ENCODE data around the gene KIAA1614.

The KIAA1614 gene, protein sequence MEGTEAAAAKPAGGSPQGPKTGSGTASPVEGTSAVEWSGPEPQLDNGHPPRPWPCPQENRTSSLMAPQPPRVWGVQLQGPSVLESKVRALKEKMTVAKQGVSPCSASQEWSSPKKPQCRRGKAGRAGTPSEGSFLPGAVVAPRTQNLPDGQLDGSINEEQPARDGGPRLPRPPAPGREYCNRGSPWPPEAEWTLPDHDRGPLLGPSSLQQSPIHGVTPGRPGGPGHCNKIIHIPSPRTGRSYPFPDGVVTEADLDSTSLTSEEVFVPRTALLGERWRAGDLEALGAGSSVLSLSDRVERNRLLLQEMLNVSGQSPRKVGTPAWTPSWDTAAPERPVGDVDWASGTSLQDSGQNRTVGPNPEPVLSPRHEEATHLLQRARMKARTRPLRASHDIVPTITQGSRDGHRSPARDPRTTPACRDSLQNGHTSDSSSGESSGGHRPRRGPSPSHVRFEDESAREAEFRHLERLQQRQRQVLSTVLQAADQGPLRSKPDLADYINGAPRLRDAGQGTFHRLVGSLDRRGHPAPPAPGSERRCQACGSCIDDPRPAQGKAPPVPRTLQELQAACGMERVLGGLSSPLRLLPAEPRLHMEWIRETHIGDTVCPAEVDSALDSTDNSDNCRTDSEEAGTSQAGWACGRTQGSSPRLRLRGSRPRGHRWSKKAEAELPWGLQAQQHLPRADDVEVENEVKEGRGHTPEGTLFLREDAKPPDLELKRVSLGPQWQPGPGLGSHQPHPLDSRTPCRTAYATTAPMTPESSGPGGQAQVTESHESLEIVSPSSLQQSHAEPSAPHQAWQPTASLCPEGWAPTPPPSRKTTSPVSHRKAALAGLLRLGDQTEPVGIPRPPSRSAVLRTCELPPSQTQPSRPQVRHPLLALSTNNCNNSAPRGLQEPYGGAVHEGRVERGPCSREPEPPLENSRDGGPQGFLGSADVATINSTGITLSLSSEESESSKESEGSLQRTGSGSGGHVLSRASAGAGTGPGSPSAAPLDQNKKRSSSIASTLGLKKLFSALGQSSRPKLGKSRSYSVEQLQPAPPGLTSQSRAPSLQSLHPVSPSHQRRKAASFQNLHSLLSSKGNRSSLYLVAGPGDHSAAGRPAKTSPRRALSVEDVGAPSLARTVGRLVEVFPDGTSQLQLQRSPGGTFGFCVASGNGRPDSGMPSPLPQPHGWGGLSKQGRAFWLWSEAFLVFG

GRCh38 chr1:180912801-180913565 lies at the start of gene KIAA1614:
TSS of gene KIAA1614 (plus strand) at chr1:180912897. CDS start at chr1:180913244, 347 bp downstream.
- DNase-seq (ENCODE audit: low read depth) = no peak

DNA sequence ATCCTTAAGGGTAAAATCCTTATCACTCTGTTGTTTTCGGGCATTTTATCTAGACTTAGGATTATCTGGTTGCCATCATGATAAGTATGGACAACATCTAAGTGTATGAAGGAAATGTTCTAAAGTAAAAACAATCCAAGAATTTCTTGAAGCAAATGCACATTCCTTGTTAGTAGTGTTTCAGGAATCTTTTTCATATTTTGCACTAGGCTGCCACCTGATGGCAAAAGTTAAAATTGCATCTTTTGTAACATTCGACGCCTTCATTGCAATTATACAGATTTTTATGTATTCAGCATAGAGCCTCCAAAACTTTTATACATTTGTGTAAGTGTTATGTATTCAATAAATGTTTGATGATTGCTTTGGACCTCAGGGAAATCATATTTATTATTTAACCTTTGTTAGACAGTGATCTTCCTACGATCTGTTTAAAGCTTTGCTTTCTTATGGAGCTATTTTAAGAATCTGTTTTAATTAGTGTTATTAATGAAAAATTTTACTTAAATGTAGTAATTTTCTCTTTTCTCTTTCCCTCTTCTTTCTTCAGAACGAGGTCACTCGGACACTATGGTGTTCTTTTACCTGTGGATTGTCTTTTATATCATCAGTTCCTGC lies 49.4 kb upstream of the KIAA1614 start:
- no peak for DNase-seq (ENCODE audit: low read depth)

- no peak for DNase-seq (ENCODE audit: low read depth)
Measured at GRCh38 chr1:180881806-180882509, 30.7 kb upstream of the KIAA1614 start.

GRCh38 chr1:180884588-180885300 lies 28.0 kb upstream of the KIAA1614 start:
- DNase-seq (ENCODE audit: low read depth) = no peak

- DNase-seq (ENCODE audit: low read depth) = no peak
Measured at GRCh38 chr1:180886338-180886737, 26.4 kb upstream of the KIAA1614 start.

DNA sequence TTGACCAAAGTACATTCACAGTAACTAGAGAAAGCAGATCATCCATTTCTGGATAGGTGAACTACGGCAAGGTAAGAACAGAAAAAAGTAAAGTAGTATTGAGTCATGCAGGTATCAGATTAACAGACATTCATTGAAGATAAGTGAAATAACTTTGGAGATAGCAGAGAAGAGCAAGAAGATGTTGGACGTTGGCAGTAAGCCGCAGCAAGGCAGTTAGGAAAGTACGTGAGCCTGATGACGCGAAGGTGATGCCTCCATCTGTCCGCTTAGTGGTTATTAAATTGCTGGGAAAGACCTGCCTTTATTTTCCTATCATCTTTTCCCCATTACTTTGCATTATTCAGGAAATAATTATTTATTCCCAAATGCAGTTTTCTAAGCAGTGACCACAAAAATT lies 24.9 kb upstream of the KIAA1614 start:
- no peak for DNase-seq (ENCODE audit: low read depth)

DNA sequence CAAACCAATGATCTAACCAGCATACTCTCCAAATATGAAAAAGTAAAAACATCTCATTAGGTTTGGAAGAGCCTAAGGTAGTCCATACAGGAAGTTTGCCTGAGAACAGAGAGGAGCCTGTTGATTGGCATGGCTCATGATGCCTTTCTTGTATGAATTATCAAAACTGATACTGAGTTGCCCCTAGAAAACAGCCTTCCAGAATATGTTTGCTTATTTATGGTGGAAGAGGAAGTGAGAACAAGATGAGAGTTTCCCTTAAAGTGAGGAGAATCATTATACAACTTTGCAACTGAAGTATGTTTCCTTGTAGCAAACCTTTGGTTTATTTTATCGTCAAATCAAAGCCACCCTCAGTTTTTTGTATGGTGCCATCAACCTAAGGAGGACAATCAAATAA lies 23.8 kb upstream of the KIAA1614 start:
- DNase-seq (ENCODE audit: low read depth) = no peak

- DNase-seq (ENCODE audit: low read depth) = no peak
Measured at GRCh38 chr1:180889325-180889724, 23.4 kb upstream of the KIAA1614 start.

- no peak for DNase-seq (ENCODE audit: low read depth)
Measured at GRCh38 chr1:180892272-180892671, 20.4 kb upstream of the KIAA1614 start.

DNA sequence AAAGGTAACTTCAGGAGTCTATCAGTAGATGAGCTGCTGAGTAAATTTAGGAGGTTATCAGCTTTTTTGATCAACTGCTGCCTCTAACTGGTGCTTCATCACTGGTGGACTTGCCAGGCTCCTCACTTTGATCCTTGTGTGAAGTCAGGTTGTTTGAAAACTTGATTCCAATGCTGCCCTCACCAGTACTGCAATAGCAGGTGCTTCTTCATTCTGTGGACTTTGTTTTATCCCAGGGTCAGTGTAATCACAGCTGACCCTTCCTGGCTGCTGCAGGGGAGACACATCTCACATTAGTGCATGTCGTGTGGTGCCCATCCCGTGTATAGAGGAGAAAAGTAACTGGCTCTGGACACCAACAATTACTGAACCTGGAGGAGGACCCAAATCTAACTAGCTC lies 20.0 kb upstream of the KIAA1614 start:
- no peak for DNase-seq (ENCODE audit: low read depth)

DNA sequence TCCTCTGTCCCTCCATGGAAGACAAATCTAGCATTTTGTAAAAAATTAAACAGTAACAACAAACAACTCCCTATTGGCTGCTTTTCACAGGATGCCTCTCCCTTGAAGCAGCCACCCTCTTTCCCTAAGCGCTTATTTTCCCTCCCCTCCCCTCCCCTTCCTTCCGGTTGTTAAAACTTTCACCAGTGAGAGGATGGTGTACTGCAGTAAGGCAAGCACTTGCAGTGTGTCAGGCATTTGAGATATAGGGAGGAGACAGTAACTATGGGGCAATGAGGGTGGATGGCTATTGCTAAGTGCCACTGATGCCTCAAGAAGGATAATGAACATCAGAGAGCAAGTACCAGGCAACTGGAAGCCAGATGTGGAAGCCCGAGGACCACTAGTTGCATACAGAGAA lies 19.1 kb upstream of the KIAA1614 start:
- no peak for DNase-seq (ENCODE audit: low read depth)

DNA sequence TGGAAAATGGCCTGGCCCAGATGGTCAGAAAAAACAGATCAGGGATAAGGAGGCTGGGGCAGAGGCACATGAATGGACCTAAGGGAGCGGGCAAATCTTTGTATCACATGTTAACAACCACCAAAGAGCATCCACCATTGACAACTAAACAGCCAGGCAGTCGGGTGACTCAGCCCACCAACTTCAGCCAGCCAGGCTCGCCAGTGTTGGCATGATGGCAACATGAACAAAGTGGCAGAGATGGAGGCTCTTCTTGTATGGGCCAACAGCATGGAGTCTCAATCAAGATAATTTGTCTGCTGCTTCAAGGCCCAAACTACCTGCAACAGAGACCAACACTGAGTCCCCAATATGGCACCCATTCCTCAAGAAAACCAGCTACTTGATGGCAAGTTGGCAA lies 16.5 kb upstream of the KIAA1614 start:
- no peak for DNase-seq (ENCODE audit: low read depth)

DNA sequence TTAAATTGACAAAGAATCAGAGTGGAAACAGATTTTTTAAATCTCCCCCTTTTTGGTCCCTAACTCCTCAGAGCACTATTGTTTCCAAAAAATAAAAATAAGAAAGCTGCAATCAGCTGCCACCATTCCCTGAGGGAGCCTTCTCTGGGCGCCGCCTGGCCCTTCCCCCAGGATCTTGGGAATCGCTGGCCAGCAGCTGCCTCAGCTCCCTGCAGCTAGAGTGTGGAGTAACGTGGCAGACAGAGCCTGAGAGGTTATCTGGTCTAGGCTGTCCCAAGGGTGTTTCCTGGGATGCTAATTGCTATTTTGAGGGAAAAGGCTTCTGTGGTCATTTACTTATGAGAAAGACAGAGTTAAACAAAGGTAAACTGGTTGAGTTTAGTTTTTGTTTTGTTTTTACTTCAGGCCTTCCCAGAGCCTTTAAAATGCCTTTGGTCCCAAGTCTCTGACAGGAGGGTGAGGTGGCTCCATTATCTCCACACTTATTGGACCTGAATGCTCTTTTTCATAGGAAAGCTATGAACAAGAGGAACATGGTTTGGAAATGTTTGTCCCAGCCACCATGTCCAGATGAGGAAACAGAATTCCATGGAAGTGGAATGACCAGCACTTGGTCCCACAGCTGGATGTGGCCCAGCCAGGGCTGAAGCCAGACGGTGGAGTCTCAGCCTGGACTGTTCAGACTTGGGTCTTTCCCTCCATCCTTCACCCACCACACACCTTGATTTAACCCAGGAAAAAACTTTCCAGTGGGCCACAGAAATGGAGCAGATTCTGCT lies 14.1 kb upstream of the KIAA1614 start:
- no peak for DNase-seq (ENCODE audit: low read depth)

DNA sequence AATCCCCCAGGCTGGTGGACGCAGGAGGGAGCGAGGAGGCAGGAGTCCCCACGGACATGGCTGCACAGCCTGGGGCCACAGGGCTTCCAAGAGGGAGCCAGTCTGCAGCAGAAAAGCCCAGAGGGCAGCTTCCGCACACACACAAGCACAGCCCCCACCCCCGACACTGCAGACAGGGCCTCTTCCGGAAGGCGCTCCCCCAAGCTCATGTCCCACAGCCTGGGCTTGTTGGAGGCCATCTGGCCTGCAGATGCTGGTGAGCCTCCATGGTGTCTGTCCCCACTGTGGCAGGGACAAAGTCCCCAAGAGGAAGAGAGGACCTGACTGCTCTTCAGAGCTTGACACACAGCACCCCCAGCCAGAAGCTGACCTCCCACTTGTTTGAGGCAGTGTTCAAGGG lies 13.4 kb upstream of the KIAA1614 start:
- no peak for DNase-seq (ENCODE audit: low read depth)

DNA sequence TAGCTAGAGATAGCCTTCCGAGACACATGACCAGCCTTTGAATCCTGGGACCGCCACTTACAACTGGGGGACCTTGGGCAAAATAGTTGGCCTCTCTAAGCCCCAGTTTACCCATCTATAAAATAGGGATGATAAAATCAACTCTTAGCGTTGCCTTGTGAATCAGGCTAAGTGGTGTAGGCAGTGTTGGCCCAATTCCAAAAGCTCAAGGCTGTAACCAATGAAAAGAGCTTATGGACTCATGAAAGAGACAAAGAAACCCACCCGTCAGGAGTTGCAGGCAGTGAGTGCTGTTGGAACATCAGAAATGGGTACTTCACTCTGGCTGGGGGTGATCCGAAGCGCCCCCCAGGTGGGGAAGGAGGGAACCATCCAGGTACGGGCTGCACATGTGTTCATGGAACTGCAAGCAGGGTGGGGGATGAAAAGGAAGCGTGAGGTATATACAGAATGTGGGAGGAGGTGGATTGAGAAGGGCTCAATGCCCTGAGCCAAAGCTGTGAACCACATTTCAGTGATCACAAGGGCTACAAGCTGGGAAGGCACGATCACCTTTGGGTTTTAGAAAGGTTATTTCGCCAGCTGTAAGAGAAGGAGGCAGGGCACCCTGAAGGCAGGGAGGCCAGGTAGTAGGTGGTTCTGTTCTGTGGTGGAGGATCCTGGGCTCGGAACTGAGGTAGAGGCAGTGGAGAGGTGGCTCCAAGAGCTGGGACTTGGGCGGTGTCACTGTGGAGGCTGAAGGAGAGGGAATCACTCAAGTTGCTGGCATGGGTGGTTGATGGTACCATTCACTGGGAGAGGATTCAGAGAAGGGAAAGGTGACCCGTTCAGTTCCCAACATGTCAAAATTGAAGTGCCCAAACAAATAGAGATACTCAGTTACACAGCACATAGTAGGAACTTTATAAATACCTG lies 11.4 kb upstream of the KIAA1614 start:
- DNase-seq (ENCODE audit: low read depth) = no peak

DNA sequence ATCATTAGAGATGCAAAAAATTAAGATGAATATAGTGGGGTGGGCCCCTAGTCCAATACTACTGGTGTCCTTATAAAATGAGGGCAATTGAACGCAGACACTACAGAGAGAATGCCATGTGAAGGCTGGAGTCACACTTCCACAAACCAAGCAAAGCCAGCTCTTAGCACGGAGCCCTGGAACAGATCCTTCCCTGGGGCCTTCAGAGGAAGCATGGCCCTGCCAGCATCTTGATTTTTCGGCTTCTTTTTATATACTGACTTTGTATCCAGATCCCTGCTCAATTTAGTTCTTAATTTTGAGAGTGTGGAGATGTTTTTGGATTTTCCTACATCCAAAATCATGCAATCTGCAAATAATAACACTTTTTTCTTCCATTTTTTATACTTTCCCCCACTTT lies 10.2 kb upstream of the KIAA1614 start:
- no peak for DNase-seq (ENCODE audit: low read depth)

- DNase-seq (ENCODE audit: low read depth) = no peak
Measured at GRCh38 chr1:180905927-180906326, 6.8 kb upstream of the KIAA1614 start.

DNA sequence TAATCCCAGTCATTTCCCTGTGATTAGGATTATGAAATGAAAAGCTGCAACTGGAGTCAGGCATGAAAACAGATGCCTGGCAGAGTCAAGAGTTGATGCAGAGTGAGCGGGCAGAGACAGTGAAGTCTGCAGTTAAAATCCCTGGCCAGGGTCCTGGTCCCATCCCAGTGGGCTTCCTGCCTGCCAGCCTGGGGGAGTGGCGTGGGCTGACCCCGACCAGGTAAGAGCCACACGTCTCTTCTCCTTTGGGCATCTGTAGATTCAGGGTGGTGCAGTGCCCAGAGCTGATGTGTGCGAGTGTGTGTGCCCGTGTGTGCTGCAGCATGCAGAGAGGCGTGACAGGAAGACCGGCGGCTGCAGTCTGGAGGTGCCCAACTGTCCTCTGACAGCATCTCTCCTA lies 6.2 kb upstream of the KIAA1614 start:
- no peak for DNase-seq (ENCODE audit: low read depth)

All from stimulated activated CD8-positive, alpha-beta memory T cell treated with anti-CD3 and anti-CD28 coated beads, Interleukin-15, amount 100 ng/mL, for 24 hours (primary cell).